HTERT RPE-1 (cell line): Measurements from ENCODE around the gene PEX10.

Experiments
- in situ Hi-C: fragments of 300-500 bp; cut with MboI; formaldehyde crosslinking; loops from 4 replicates; pipeline ENCODE4 v1.14.3; 2020; ENCODE audit warnings: low sequenced_read_pairs

The PEX10 gene

DNA sequence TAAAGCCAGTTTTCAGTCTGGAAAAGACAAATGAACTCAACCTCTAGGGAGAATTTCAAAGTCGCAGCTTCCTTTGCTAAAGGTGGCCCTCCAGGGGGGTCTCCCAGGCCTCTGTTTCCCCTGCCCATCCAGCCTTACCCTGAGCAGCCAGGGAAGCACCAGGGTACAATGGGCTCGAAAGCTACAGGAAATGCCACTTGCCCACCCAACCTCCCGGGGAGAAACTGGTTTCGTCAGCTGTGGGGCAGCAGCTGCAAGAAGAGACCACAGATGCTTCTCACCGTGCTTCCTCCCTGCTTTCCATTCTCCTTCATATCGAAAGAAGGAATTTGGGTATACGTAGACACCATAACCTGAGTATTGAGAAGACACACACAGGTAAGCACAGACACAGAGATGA, 22.7 kb downstream of the PEX10 start:
- in situ Hi-C loops: no loop called here

DNA sequence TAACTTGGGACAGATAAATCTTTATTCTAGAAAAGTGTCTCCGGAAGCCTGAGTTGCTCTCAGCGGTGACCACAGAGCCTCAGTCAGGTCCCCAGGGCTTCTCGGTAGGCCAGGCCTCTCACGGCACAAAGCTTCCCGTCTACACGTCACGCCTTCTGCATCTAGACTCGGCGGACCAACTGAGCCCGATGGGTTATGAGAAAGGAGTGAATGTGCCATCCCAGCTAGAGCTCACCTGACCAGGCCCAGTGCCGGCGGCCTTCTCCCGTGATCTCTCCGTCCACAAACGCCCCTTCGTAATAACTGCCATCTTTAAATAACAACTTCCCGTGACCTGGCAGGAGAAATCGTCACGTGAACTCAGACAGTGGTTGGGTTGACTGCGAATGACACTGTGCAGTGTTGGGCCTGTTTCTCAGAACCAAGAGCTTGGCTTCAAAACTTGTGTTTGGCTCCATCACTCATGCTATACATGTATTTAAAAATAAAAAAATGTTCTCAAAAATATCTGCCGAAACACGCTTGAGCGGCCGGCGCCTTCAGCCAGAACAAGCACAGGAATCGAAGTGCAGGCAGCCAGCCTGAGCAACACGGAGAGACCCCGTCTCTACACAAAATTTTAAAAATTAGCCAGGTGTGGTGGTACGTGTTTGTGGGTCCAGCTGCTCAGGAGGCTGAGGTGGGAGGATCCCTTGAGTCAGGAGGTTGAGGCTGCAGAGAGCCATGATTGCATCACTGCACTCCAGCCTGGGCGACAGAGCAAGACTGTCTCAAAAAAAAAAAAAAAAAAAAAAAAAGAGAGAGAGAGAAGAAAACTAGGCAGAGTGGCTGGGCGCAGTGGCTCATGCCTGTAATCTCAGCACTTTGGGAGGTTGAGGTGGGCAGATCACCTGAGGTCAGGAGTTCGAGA, 24.1 kb downstream of the PEX10 start:
- in situ Hi-C loops: no loop called here

DNA sequence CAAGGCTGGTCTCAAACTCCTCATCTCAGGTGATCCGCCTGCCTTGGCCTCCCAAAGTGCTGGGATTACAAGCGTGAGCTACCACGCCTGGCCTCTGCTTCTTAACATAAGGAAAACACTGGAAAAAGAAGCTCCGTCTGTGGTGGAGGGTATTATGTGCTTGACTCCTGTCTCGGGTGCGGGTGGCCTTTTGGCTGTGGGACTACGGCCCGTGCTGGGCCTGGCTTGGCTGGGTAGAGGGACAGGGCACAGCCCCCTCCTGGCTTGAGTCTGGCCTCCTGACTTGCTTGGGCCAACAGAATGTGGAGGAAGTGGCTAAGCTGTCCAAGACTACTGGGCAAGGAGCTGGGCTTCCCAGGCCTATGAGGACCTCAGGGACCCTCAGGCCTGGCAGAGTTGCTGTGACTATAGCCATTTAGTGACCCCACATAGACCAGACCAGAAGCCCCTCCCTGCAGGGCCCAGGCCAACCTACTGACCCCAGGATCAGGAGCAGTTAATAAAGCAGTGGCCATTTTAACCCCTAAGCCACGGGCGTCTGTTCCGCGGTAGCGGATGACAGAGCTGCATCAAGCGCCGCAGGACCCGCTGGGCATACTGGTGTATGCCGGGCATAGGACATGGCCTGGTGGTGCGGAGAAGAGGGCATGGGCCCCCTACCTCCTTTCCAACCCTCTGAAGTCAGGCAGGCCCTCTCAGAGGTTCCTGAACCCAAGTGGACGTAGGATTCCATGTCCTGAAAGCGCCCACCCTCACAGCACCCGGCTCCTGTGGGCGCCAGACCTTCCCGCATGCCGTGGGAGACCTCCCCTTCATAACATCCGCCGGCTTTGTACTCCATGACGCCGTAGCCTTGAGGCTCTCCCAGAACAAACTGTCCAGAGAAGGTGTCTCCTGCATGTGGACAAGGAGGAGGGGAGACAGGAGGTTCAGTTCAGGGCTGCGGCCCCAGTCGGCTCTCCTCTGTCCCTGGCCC, 25.4 kb downstream of the PEX10 start:
- in situ Hi-C loops: no loop called here

DNA sequence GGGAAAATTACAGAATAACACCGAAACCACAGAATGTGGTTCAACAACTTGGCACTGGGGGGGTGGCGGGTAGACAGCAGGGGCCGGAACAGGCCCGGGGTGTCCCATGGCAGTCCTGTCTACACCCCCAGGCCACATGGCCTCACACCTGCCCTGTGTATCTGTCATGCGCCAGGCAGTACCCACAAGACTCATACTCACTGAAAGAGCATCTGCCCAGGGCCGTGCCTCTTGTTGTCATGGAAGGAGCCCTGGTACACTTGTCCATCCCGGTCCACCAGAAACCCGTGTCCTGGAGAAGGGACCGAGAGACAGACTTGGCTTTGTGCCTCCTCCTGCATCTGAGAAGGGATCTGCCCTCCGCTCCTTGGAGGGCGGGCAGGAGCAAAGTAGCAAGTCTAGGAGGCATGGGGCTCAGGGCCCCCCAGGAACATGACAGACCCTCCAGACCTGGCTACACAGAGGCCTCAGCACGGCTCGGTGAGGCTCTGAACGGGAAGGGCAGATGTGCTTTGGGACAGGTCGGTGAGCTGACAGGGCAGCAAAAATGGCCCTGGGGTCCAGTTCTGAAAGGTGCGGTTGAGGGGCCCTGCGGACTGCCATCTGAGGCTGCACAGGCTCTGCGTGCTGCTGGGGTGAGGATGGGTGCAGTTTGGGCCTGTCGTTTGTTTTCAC, 26.6 kb downstream of the PEX10 start:
- in situ Hi-C loops: no loop called here

DNA sequence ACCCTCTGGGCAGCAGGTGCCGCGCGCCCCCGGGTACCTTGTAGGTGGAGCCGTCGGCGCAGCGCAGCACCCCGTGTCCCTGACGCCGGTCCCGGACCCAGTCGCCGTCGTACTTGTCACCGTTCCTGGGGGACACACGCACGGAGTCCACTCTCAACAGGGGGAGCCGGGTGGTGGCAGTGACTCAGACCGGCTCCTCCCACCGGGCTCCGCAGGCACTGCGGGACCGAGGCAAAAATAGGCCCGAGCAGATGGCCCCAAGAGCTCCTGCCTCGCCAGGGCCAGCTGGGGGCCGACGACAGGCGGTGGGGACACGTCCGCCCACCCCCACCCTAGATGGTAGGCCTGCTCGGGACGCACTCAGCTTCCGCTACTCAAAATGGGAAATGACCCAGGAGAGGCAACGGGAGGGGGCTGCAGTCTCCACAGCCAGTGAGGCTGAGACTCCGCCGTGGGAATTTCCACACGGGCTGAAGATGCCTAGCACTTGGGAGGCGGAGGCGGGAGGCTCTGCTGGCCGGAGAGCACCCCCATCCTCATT, 27.4 kb downstream of the PEX10 start:
- in situ Hi-C loops: no loop called here

DNA sequence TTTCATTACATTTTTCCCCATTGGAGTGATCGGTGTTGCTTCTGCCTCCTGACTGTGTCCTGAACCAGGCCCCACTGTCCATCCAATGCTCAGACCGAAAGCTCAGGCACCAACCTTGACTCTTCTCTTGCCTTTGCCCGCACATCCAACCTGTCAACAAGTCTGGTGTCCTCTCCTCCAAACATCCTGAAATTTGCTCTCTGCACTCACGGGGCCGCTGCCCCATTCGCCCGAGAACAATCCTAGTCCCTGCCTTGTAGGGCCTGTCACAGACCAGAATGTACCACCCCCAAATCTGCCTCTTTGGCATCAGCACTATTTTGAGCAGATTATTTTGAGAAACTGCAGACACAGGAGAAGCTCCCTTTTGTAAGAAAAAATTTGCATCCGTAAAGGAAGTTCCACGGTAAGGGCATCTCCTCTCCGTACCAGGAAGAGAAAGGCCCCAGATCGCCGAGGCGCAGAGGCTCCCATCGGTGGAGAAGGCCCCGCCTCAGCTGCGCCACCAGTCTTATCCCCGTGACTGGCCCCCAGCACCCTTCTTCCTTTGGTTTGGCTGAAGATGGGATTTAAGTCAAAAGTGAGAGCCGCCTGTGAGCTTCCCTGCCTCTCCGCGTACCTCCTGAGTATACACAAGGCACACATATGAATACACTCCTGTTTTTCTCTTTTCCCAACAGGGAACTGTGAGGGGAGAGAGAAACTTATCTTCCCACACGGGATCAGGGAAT, 28.1 kb downstream of the PEX10 start:
- in situ Hi-C loops: no loop called here

DNA sequence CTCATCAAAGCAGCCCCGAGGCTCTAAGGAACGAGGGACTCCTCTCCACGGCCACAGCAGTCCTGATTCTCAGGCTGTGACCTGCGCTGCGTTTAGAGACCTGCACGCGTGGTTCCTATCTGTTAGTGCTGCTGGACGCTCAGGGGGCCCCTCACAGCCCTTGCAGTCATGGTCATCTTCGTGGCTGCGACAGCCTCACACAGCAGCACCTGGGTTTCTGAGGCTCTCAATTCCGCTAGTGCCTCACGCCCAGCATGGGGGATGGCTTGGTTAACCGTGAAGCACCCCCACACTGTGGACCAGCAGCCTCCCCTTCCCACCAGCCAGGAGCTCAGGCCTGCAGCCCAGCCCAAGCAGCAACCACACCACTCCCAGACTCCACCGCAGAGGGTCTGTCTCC, 28.8 kb downstream of the PEX10 start:
- in situ Hi-C loops: no loop called here

DNA sequence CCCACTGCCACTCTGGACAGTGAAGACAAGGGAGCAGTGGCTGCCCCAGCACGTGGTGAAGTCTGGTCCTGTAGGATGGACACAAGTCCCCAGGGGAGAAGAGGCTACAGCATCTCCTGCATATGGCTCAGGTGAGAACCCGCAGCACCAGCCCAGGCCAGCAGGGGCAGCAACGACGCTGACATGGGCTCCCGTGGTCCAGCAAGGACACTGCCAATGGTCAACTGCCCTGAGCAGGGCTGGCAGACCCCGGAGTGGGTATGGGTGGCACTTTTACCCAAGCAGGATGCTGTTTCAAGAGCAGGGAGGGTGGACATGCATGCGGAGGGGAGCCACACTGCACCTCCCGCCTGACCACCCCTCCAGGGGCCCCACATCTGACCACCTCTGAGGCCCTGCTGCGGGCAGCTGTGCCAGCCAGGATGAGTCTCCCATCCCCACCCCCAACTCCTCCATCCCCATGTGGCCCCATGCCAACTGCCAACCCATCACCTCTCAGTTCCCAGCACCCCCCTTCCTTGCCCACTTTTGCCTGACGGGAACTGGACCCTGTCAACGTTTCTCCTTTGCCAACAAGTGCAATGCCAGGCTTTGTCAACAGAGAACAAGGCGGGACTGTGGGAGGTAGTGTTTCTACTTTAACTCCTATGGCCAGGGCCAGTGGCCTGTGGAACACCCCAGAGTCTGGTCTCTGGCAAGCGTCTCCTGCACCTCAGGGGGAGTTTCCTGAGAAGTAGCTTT, 29.6 kb downstream of the PEX10 start:
- in situ Hi-C loops: no loop called here

DNA sequence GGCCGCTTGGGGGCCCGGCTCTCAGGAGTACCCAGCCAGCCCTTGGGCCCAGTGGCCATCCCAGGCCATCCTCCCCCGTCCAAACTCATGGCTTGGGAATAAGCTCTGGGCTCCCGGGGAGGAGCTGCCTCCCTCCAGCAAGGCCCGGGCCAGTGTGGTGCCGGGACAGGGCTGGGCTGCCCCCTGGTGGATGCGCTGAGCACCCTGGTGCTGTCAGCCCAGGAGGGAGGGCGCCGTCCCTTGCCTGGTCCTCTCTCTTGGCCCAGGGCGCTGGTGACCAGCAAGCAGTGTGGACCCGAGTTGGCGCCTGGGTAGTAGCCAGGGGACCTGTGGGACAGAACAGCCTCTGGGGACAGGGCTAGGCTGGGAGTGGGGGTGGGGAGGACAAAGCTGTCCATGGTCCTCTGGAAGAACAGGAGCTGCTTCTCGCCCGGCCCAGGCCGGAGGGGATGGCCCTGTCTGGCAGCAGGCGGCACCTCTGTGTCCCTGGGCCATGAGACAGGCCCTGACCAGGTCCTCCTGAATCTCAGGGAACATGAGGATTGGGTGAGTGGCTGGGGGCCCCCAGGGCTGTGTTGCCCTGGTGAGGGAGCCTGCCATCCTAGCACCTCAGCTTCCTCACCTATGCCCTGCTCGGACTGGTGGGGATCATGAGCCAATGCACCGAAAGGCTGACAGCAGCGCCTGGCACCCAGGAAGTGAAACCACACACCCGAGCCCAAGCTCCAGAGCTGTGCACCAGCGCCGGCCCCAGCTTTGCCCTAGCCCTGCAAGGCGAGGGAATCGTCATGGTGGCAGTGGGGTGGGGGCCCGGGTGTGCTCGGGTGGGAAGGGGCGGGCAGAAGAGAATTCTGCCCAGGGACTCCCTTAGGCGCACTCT, 30.4 kb downstream of the PEX10 start:
- in situ Hi-C loops: no loop called here

DNA sequence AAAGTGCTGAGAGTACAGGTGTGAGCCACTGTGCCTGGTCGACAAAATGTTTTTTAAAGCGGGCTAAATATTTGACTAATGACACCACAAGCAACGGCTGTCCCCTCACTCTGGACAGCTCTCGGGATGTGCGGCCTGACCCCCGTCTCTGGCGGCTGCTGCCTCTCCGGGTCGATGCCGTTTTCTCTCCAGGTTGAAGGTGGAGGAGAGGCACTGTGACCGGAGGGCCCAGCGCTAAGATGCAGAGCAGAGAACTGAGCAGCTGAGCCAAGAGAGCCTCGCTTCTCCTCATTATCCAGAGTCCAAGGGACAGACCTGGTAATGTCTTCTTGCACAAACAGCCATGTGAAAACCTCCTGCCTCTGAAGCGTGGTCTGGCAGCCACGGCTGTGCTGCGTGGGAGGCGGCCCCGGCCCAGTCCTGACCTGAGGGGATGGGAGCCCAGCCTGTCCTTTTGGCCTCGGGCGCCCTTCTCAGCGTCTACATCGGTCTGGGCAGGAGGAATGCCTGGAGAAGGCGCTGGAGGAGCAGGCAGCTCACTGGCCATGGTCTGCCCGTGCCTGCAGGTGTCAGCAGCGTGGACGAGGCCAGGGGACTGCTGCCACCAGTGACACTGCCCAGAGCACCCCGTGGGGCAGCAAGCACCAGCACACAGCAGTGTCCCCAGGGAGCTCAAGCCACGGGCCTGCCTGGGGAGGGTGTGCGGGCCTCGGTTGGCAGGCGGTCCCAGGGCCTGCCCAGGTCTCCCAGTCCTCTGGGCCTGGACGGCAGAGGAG, 31.4 kb downstream of the PEX10 start:
- in situ Hi-C loops: no loop called here

DNA sequence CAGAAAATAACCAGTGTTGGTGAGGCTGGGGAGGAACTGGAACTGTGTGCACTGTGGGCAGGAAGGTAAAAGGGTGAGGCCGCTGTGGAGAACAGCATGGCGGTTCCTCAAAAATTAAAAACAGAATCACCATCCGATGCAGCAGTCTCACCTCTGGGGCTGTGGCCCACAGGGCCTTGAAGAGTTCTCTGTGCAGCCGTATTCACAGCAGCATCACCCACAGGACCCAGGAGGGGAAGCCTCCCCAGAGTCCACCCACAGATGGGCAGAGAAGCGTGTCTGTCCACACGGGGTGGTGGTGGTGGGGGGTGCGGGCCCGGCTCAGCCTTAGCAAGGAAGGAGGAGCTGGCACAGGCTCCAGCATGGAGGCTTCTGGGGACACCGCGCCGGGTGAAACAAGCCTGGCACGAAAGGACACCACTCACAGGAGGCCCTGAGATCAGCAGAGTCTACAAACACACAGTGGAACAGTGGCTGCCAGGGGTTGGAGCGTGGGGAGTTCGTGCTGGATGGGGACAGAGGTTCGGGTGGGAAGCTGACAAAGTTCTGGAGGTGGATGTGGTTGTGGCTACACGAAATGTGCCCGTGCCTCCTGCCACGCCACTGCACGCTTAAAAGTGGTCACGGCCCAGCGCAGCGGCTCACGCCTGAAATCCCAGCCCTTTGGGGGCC, 32.5 kb downstream of the PEX10 start:
- in situ Hi-C loops: no loop called here

DNA sequence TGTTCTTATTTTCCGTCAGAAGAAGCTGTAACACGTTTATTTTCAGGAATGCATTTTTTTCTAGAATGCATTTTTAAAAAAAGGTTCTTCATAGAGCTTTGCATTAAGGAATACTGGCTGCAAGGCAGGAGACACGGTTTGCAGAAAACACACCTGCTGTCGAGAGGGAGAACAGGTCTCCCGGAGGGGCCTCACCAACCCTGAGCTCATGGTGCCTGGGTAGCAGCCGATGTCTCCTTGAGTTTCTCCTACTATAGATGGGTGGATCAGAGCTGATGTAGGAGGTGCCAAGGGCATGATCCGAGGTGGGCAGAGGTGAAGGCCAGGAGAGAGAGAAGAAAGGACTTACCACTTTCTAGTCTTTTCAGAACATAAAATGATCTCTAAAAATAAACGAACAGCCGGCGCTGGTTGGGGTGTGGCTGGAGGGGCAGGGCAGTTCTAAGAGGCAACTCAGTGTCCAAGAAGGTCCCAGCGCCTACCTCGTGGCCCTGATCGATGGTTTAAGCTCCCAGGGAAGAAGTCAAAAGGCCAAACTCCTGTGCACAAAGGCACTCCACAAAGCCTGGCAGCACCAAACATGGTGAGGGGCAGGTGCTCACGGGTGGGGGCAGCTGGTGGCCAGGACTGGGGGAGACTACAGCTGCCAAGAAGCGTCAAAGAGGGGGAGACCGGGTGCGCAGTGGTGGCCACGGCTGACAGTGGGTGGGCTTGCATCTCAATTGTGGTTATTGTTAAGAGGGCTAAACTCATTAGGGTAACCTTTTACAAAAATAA, 33.2 kb downstream of the PEX10 start:
- in situ Hi-C loops: no loop called here

DNA sequence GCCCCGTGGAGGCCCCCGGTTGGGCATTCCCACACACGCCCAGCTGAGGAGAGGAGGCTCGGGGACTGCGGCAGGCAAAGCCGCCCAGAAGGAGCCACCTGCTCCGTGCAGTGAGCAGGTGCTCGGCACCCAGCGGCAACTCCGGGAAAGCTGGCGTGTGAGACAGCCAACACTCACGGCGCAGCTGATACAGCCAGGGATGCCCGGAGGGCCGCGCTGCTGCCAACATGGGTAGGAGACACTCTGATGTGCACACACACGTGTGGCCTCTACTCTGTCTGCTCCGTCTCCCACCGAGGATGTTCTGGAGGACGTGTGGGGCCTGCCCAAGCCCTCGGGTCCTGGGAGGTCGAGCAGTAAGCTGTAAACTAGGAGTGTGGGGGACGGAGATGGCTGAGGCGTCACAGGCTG, 33.9 kb downstream of the PEX10 start:
- in situ Hi-C loops: no loop called here

DNA sequence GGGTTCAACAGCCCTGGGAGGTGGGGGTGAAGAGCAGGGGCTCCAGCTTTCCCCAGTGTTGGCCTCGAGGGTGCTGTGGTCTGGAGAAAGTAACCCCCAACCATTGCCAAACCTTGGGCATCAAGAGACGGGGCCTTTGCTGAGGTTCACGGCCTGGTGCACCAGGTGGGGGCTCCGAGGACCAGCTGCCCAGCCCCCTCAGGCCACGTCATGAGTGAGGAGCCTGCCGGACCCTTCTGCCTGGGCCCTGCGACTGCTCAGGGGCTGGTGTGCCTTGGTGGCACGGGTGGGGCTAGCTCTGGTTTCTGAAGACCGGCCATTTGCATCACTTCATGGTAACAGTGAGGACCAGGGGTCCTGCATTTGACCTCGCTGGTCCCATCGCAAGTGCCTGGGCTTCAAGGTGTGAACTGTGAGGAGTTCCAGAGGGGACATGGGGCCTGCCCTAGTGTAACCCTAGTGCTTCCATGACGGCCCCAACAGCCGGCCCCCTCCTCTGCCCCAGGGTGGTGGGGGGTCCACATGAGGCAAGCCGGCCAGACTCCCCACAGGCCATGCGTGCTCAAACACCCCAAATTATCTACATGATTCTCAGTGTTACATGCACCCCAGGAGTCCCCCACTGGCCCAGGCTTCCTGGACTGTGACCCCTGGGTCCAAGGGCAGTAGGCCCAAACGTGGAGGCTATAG, 34.5 kb downstream of the PEX10 start:
- in situ Hi-C loops: no loop called here

DNA sequence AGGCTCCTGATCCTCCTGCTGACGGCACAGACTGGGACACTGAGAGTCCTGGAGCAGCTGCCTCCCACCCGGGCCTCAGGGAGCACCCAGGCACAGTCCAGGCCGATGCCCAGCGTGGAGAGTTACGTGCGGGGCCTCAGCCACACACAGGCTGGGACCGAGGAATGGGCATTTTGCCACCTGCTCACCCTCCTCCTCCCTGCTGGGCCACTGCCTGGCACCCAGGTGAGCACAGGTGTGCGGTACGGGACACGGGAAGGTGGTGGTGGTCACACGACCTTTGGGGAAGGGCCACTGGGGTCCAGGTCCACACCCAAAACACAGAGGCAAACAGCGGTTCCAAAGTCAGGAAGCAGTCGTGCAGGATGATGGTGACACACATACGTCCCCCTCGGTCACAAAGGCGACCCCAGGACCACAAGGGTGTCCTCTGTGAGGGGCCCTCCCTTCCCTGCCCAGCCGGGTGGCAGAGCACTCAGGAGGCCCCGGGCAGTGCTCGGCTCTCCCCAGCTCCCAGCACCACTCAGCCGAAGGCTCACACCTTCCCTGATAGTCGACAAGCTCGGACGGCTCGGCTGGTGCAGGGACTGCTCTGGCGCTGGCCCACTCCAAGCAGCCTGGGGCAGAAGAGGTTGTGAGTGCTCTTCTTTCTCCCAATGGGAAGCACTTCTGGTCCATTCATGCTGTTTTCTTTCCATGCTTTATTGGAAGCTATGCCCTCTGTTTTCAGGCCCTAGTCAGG, 35.3 kb downstream of the PEX10 start:
- in situ Hi-C loops: no loop called here
